Common myeloid progenitor, CD34-positive (primary cell): ENCODE data around the gene HOXA4.

Experiments
- CTCF ChIA-PET: fragments of 350-600 bp; sonication (Branson Sonifier 250); formaldehyde crosslinking; loops from one replicate; lab custom pipeline; 2021; ENCODE audit warnings: antibody characterized with exemption; lab: Charles Lee
- POLR2A ChIA-PET: fragments of 350-600 bp; sonication (Branson Sonifier 250); formaldehyde crosslinking; loops from one replicate; lab custom pipeline; 2021; ENCODE audit warnings: antibody characterized with exemption; lab: Charles Lee
- DNase-seq, 3 donors: peaks; one replicate each; pipeline versions ENCODE4 v3.0.0 to v3.0.0-alpha.2; 2013
- H3K27ac ChIP-seq, 2 experiments: 1 replicate in 1 of 2; 2 replicates in 1 of 2; pipeline ENCODE4 v1.7.0; 2013; ENCODE audit warnings: inconsistent platforms in 2 of 2, low read length in 2 of 2, mild to moderate bottlenecking in 2 of 2, low read depth in 1 of 2, moderate library complexity in 1 of 2; ENCODE audit not compliant: severe bottlenecking in 2 of 2, insufficient read depth in 1 of 2, poor library complexity in 1 of 2
- H3K27me3 ChIP-seq, 5 experiments: replicated peaks in 2 of 5; 1 replicate in 3 of 5; 2 replicates in 2 of 5; pipeline versions ENCODE4 v1.6.1 to v1.7.0; 2013; ENCODE audit warnings: low read length in 4 of 5, mild to moderate bottlenecking in 2 of 5, moderate library complexity in 2 of 5, inconsistent platforms in 1 of 5; ENCODE audit not compliant: insufficient read depth in 5 of 5, control insufficient read depth in 4 of 5
- H3K36me3 ChIP-seq, 4 experiments: 1 replicate in 2 of 4; 2 replicates in 2 of 4; pipeline versions ENCODE4 v1.6.1 to v1.7.0; 2013; ENCODE audit warnings: low read length in 3 of 4, control low read depth in 1 of 4, mild to moderate bottlenecking in 1 of 4; ENCODE audit not compliant: control insufficient read depth in 4 of 4, insufficient read depth in 4 of 4
- H3K4me1 ChIP-seq, 4 experiments: 1 replicate in 3 of 4; 2 replicates in 1 of 4; pipeline versions ENCODE4 v1.6.1 to v1.7.1; 2013; ENCODE audit warnings: low read length in 3 of 4, mild to moderate bottlenecking in 3 of 4, control low read depth in 1 of 4, inconsistent platforms in 1 of 4, moderate library complexity in 1 of 4; ENCODE audit not compliant: control insufficient read depth in 4 of 4, insufficient read depth in 4 of 4; ENCODE audit errors: control extremely low read depth in 1 of 4
- H3K4me3 ChIP-seq, 7 experiments: 1 replicate in 4 of 7; 2 replicates in 3 of 7; pipeline versions ENCODE4 v1.5.1 to v1.7.0; 2013; ENCODE audit warnings: mild to moderate bottlenecking in 7 of 7, low read length in 6 of 7, moderate library complexity in 6 of 7, inconsistent platforms in 2 of 7, low read depth in 2 of 7, control low read depth in 1 of 7; ENCODE audit not compliant: insufficient read depth in 4 of 7, control insufficient read depth in 1 of 7; ENCODE audit errors: extremely low read depth in 1 of 7
- H3K9me3 ChIP-seq, 5 experiments: 1 replicate in 4 of 5; 2 replicates in 1 of 5; pipeline versions ENCODE4 v1.6.1 to v1.7.1; 2013; ENCODE audit warnings: low read length in 4 of 5, mild to moderate bottlenecking in 2 of 5, inconsistent platforms in 1 of 5, low read depth in 1 of 5, moderate library complexity in 1 of 5; ENCODE audit not compliant: control insufficient read depth in 4 of 5, insufficient read depth in 2 of 5; ENCODE audit errors: control extremely low read depth in 1 of 5
- WGBS: methylation state at CpG from one replicate; pipeline ENCODE4 v1.1.5; 2013; ENCODE audit not compliant: insufficient coverage; 5-methylcytosine and 5-hydroxymethylcytosine counted together

The HOXA4 gene

GRCh38 chr7:27173511-27173955 is 43.0 kb upstream of the HOXA4 start:
- Histone ChIP-seq H3K9me3 (no peaks in the 10 kb centered on the region), H3K27me3 (peaks cover 0 to 11% (median 0%) of the 10 kb centered on the region in 5 experiments), H3K4me3 (peak overlapping the region; percentile 78 to 100 (median 85)), H3K4me1 (peaks cover 4 to 43% (median 23%) of the 10 kb centered on the region in 4 experiments), H3K27ac (peak overlapping the region; percentile 92 to 96), H3K36me3 (peaks cover 0 to 25% (median 4%) of the 10 kb centered on the region in 4 experiments)
- under 1% methylated on average over 40 of the region's 59 CpGs for WGBS
- ChIA-PET POLR2A (interaction anchor here (0.6 to 2.7 kb wide), 3 partner anchors 12 to 506 kb away, joined by 3 to 17 read pairs (median 3); no protein-coding TSS in a partner anchor), CTCF (interaction anchor here (0.9 to 11.1 kb wide), 10 partner anchors 11 to 805 kb away, joined by 3 to 84 read pairs (median 3); no protein-coding TSS in a partner anchor)
- DNase-seq, result peak in 2 of 3 donors; percentile 77 to 85

DNA sequence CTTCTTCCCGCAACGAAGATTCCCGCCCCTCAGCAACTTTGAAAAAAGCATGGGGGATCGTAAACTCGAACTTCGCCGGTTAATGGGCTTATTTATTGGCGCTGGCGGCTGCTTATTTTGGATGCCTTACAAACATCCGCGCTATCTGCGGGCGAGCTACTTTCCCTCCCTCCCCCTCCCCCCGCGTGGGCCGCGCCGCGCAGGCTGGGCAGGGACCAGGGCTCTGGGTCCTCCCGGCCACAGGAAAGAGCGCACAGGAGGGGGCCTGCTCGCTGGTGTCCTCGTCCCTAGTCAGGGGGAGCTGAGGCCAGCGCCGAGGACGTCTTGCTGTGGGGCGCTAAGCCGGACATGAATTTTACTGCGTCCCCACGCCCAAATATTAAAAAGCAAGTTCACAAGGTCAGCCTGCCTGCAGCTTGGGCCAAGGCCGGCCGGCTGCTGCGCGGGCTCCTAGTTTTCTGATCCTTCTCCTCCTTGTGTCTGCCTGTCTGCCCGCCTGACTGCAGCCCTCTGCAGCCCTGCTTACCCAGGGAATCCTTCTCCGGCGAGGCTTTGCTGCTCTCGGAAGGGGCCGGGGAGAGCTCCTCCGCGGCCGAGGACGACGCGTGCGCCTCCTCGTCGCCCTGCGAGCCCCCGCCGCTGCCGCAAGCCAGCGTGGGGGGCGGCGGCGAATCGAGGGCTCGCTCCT is 42.4 kb upstream of the HOXA4 start:
- POLR2A ChIA-PET, result interaction anchor here (0.6 to 2.7 kb wide), 3 partner anchors 11 to 505 kb away, joined by 3 to 17 read pairs (median 3); no protein-coding TSS in a partner anchor
- Histone ChIP-seq H3K27ac (peak overlapping the region; percentile 92 to 96), H3K36me3 (peaks cover 0 to 30% (median 4%) of the 10 kb centered on the region in 4 experiments), H3K4me3 (peak overlapping the region; percentile 78 to 100 (median 85)), H3K4me1 (peaks cover 4 to 48% (median 27%) of the 10 kb centered on the region in 4 experiments), H3K9me3 (no peaks in the 10 kb centered on the region), H3K27me3 (peaks cover 0 to 7% (median 0%) of the 10 kb centered on the region in 5 experiments)
- no peak for DNase-seq
- WGBS, result 0% methylated on average over 55 of the region's 58 CpGs
- CTCF ChIA-PET, result interaction anchor here (0.8 to 11.1 kb wide), 10 partner anchors 11 to 804 kb away, joined by 3 to 84 read pairs (median 4); partner anchors contain the start of gene HOXA7

DNA sequence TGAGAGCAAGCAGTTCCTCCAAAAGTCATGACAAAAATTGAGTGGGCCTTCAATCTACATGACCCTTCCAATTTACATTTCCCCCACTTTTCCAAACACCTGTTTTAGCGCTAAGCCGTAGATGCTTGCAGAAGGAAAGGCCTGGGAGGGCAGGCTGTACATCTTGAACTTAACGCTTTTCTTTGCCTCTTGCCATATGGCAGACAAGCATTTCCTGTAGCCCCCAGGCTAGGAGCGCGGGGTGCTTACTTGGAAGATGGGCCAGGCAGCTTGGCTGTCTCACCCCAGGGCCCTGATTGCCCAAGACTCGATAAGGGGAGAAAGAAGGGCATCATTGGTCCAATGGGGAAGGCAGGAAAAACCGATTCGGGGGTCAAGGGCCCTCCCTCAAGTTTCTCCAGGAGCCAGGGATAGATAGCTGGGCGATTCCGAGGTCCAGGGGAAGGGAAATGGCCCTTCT is 41.8 kb upstream of the HOXA4 start:
- Histone ChIP-seq H3K27ac (peak overlapping the region; percentile 92 to 96), H3K4me3 (peak overlapping the region; percentile 78 to 100 (median 85)), H3K9me3 (no peaks in the 10 kb centered on the region), H3K27me3 (peaks cover 0 to 2% (median 0%) of the 10 kb centered on the region in 5 experiments), H3K4me1 (peaks cover 8 to 54% (median 33%) of the 10 kb centered on the region in 4 experiments), H3K36me3 (peaks cover 0 to 34% (median 4%) of the 10 kb centered on the region in 4 experiments)
- ChIA-PET POLR2A (interaction anchor here (2.4 to 2.7 kb wide), 2 partner anchors 10 to 15 kb away, joined by 6 to 17 read pairs; no protein-coding TSS in a partner anchor), CTCF (interaction anchor here (0.8 to 11.1 kb wide), 9 partner anchors 10 to 800 kb away, joined by 3 to 84 read pairs (median 4); partner anchors contain the start of gene HOXA7)
- WGBS, result 0% methylated on average over 10 of the region's 10 CpGs
- no peak for DNase-seq

GRCh38 chr7:27171637-27172314 is 41.2 kb upstream of the HOXA4 start:
- ChIA-PET CTCF (interaction anchor here (0.8 to 11.1 kb wide), 6 partner anchors 8 to 21 kb away, joined by 3 to 84 read pairs (median 14); partner anchors contain the start of gene HOXA7), POLR2A (interaction anchor here (0.9 to 2.7 kb wide), 4 partner anchors 10 to 19 kb away, joined by 3 to 17 read pairs (median 4); partner anchors contain the start of gene HOXA3)
- Histone ChIP-seq H3K27me3 (peaks cover 0 to 2% (median 0%) of the 10 kb centered on the region in 5 experiments), H3K27ac (peak overlapping the region; percentile 92 to 96), H3K4me1 (peaks cover 9 to 60% (median 38%) of the 10 kb centered on the region in 4 experiments), H3K9me3 (no peaks in the 10 kb centered on the region), H3K36me3 (peaks cover 0 to 34% (median 4%) of the 10 kb centered on the region in 4 experiments), H3K4me3 (peak overlapping the region; percentile 78 to 100 (median 85))
- peak in 1 of 3 donors; percentile 60 for DNase-seq
- WGBS, result under 1% methylated on average over 30 of the region's 30 CpGs

DNA sequence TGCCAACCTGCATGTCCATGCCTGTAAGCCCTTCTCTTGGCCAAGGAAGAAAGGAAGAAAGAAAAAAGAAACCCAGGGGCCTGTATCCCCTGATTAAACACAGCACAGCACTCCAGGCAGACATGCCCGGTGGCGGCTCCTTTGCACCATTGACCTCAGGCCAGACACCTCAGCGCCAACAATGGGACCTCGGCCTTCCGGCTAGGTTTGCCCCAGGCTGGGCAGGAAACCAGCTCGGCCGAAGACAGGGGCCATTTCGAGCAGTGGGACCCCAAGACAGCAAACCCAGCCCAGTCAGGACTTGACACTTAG is 40.7 kb upstream of the HOXA4 start:
- DNase-seq, result no peak
- H3K4me3 ChIP-seq, result peak overlapping the region; percentile 78 to 100 (median 85)
- ChIA-PET POLR2A (interaction anchor here (0.9 to 2.7 kb wide), 4 partner anchors 9 to 19 kb away, joined by 3 to 17 read pairs (median 4); partner anchors contain the start of gene HOXA3), CTCF (interaction anchor here (0.8 to 11.1 kb wide), 5 partner anchors 8 to 21 kb away, joined by 3 to 84 read pairs (median 19); partner anchors contain the start of gene HOXA7)
- H3K36me3 ChIP-seq, result peaks cover 0 to 34% (median 4%) of the 10 kb centered on the region in 4 experiments
- H3K27ac ChIP-seq, result peak overlapping the region; percentile 92 to 96
- no peaks in the 10 kb centered on the region for H3K9me3 ChIP-seq
- H3K27me3 ChIP-seq, result peaks cover 0 to 2% (median 0%) of the 10 kb centered on the region in 5 experiments
- peaks cover 9 to 64% (median 43%) of the 10 kb centered on the region in 4 experiments for H3K4me1 ChIP-seq
- no CpG with 5 or more reads among the region's 8 CpGs for WGBS
